SK-N-MC (cell line): ENCODE data around the gene IGF2R.

Experiments
- EZH2 ChIP-seq: fragments of 200-600 bp; sonication (generic); IDR thresholded peaks from one replicate; pipeline ENCODE4 v1.6.1; 2017; ENCODE audit warnings: antibody characterized with exemption
- FOXP2 ChIP-seq: optimal IDR thresholded peaks from 2 replicates; pipeline ENCODE3; 2011; ENCODE audit warnings: mild to moderate bottlenecking, moderate library complexity; ENCODE audit not compliant: insufficient read depth; ENCODE audit errors: extremely low read length, control extremely low read depth
- POLR2AphosphoS5 ChIP-seq: IDR thresholded peaks from 2 replicates; pipeline ENCODE4 v1.6.1; 2012; ENCODE audit warnings: mild to moderate bottlenecking, low read depth, low read length, borderline replicate concordance

DNA sequence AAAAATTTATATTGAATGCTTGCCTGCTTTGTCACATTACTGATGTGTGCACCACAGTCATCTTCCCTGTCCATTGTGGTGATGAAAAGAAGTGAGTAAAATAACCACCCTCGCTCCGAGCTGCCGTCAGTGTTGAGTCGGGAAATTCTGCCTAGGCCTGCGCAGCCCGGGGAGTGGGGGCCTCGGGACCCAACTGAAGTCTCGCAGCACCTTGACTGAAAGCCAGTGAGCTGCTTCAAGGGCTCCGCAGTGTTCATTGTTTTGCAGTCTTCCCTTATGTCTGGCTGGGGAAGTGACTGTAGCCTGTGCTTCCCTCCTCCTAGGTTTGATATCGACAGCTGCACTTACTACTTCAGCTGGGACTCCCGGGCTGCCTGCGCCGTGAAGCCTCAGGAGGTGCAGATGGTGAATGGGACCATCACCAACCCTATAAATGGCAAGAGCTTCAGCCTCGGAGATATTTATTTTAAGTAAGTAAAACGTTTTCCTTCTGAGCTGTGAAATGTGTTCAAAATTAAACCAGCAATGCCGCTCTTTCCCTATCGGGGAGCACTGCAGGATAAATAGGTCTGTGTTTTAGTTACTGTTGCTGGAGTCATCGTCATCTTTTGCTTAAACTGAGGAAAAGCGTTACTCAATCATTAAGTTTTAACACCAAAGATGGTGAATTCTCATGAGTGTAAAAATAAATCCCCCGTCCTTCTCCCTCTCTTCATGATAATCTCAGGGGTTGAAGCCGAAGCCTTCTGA is 120.1 kb downstream of the IGF2R start:
- no peak for TF ChIP-seq POLR2AphosphoS5
- no peak for TF ChIP-seq EZH2
- TF ChIP-seq FOXP2: no peak
